ENCODE results near the gene PAX8. TPM values are rescaled to one million over a fixed set of nuclear protein-coding genes. Genes with fewer than 3 reads are reported as not detected.
"Not testable (repeated sequence)": the region's sequence is repeated elsewhere in the genome, so short reads cannot be mapped to it uniquely, and the experiment has no call there.

The PAX8 gene
- total and polyA plus RNA-seq, 3 experiments from 2014 or later, result 0.97 to 2.3 (median 2.3) TPM

DNA sequence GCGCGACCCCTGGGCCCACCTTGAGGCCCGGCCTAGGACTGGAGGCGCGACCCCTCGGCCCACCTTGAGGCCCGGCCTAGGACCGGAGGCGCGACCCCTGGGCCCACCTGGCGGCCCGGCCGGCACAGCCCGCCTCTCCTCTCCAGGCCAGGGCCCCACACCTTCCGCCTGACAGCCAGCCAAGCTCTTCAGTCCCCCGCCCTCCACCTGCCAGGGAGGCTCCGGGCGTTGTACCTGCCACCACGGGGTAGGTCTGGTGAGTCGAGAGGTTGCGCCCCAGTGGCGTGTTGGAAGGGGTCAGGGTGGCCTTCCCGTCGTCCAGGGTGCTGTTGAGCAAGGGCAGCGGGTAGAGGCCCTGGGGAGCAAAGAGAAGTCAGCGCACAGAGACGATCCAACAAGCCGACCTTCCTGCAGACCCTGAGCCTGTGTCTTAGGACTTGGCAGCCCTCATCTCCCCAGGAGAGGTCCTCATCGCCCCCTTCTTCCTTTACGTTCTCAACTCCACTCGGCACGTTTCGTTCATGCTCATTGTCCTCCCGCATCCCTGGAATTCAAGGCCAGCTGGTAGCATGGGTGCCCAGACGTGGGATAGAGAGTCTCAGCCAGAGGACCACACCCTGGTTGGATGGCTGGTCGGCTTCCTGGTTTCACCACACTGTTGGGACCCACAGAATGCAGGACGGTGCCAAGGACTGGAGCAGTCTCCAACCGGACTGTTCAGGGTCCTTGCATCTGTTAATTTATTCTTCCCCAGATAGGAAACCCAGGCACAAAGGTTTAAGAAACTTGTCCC is 42.2 kb downstream of the PAX8 start:
- H3K36me3 ChIP-seq (ENCODE audit: insufficient read depth, low read length), result no peaks in the 10 kb centered on the region
- H3K4me1 ChIP-seq (ENCODE audit: insufficient read depth, low read length), result no peaks in the 10 kb centered on the region
- H3K9me3 ChIP-seq (ENCODE audit: low read length), result no peaks in the 10 kb centered on the region
- H3K27me3 ChIP-seq (ENCODE audit: insufficient read depth, low read length, poor library complexity, severe bottlenecking), result no peaks in the 10 kb centered on the region
- H3K36me3 Mint-ChIP-seq, result peaks cover 0 to 43% (median 0%) of the 10 kb centered on the region in 3 donors
- H3K4me3 Mint-ChIP-seq, result peak overlapping the region in 5 of 7 donors; percentile 52 to 81 (median 78)
- peak overlapping the region in 3 of 8 donors; percentile 64 to 81 (median 71) for H3K27ac Mint-ChIP-seq
- H3K27ac ChIP-seq (ENCODE audit: low read depth, low read length), result no peak overlapping the region
- ChIA-PET CTCF (interaction anchor here (1.0 to 12.0 kb wide), 3 partner anchors 12 to 38 kb away, joined by 3 to 90 read pairs (median 20); no protein-coding TSS in a partner anchor), POLR2A (no interaction called here)
- DNase-seq, result no peak
- no peak overlapping the region for H3K4me3 ChIP-seq (ENCODE audit: low read length)
- H3K27me3 Mint-ChIP-seq, result peaks cover 0 to 2% of the 10 kb centered on the region in 2 donors
- H3K9me3 Mint-ChIP-seq, result no peaks in the 10 kb centered on the region
- H3K4me1 Mint-ChIP-seq, result peaks cover 7 to 56% (median 25%) of the 10 kb centered on the region in 3 donors

GRCh38 chr2:113235347-113236226 is 43.1 kb downstream of the PAX8 start:
- Histone ChIP-seq H3K27ac (ENCODE audit: low read depth, low read length) (peak overlapping the region; percentile 38), H3K4me3 (ENCODE audit: low read length) (peak overlapping the region; percentile 45)
- H3K36me3 ChIP-seq (ENCODE audit: insufficient read depth, low read length); H3K9me3 Mint-ChIP-seq; H3K9me3 ChIP-seq (ENCODE audit: low read length); H3K27me3 Mint-ChIP-seq; H3K4me1 ChIP-seq (ENCODE audit: insufficient read depth, low read length); H3K27me3 ChIP-seq (ENCODE audit: insufficient read depth, low read length, poor library complexity, severe bottlenecking): not testable (repeated sequence)
- CTCF ChIA-PET, result interaction anchor here (1.0 to 12.0 kb wide), 7 partner anchors 13 to 155 kb away, joined by 3 to 90 read pairs (median 5); partner anchors contain the start of gene PSD4
- H3K27ac Mint-ChIP-seq, result peak overlapping the region in 7 of 8 donors; percentile 76 to 96 (median 94)
- H3K4me3 Mint-ChIP-seq, result peak overlapping the region; percentile 77 to 96 (median 93)
- H3K4me1 Mint-ChIP-seq, result peaks cover 5 to 48% (median 19%) of the 10 kb centered on the region in 3 donors
- POLR2A ChIA-PET, result interaction anchor here (0.8 to 1.2 kb wide), 3 partner anchors 17 to 60 kb away, joined by 3 read pairs; no protein-coding TSS in a partner anchor
- peaks cover 0 to 38% (median 0%) of the 10 kb centered on the region in 3 donors for H3K36me3 Mint-ChIP-seq
- DNase-seq, result peak; percentile 16 to 81 (median 58)

DNA sequence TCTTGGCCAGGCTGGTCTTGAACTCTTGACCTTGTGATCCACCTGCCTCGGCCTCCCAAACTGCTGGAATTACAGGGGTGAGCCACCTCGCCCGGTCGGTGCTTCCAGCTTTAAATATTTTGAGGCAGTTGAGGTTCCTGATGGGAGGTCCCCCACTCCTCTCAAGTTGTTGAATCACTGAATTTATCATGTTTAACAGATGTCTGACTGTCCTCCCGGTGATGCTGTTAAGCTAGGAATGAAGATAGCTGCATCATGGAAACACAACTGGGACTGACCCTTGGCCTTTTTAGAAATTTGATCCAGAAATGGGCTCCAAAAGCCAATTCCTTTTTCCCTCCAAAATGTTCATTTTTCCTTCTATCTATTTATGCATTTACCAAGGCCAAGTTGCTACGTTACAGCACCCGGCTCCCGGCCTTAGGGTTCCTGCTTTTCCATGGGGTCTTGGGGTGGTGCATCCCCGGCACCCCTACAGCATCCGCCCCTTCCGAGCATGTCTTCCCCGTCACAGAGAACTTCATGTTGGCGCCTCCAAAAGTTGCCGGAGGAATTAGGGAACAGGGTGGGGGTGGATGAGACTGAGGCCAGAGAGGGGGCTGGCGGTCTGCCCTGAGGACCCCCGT is 43.9 kb downstream of the PAX8 start:
- Mint-ChIP-seq H3K4me1 (peaks cover 0 to 42% (median 14%) of the 10 kb centered on the region in 3 donors), H3K9me3 (no peaks in the 10 kb centered on the region), H3K4me3 (peak overlapping the region; percentile 77 to 96 (median 93)), H3K27me3 (no peaks in the 10 kb centered on the region), H3K36me3 (peaks cover 0 to 32% (median 0%) of the 10 kb centered on the region in 3 donors), H3K27ac (peak overlapping the region in 4 of 8 donors; percentile 36 to 96 (median 94))
- ChIA-PET POLR2A (interaction anchor here (1.0 to 1.2 kb wide), 2 partner anchors 18 to 59 kb away, joined by 3 read pairs; no protein-coding TSS in a partner anchor), CTCF (interaction anchor here (1.0 to 12.0 kb wide), 6 partner anchors 14 to 156 kb away, joined by 4 to 90 read pairs (median 8); partner anchors contain the start of gene PSD4)
- no peaks in the 10 kb centered on the region for H3K9me3 ChIP-seq (ENCODE audit: low read length)
- H3K4me3 ChIP-seq (ENCODE audit: low read length), result peak overlapping the region; percentile 45
- no peak for DNase-seq
- peak overlapping the region; percentile 38 for H3K27ac ChIP-seq (ENCODE audit: low read depth, low read length)
- no peaks in the 10 kb centered on the region for H3K36me3 ChIP-seq (ENCODE audit: insufficient read depth, low read length)
- H3K27me3 ChIP-seq (ENCODE audit: insufficient read depth, low read length, poor library complexity, severe bottlenecking), result no peaks in the 10 kb centered on the region
- H3K4me1 ChIP-seq (ENCODE audit: insufficient read depth, low read length), result no peaks in the 10 kb centered on the region

- H3K4me1 Mint-ChIP-seq, result peaks cover 0 to 36% (median 14%) of the 10 kb centered on the region in 3 donors
- H3K9me3 Mint-ChIP-seq, result no peaks in the 10 kb centered on the region
- peaks cover 0 to 27% (median 0%) of the 10 kb centered on the region in 3 donors for H3K36me3 Mint-ChIP-seq
- H3K4me1 ChIP-seq (ENCODE audit: insufficient read depth, low read length), result no peaks in the 10 kb centered on the region
- no peaks in the 10 kb centered on the region for H3K9me3 ChIP-seq (ENCODE audit: low read length)
- H3K27ac Mint-ChIP-seq, result peak overlapping the region in 1 of 8 donors; percentile 4
- no peaks in the 10 kb centered on the region for H3K36me3 ChIP-seq (ENCODE audit: insufficient read depth, low read length)
- H3K27ac ChIP-seq (ENCODE audit: low read depth, low read length), result no peak overlapping the region
- ChIA-PET CTCF (interaction anchor here (1.6 to 12.0 kb wide), 4 partner anchors 14 to 96 kb away, joined by 4 to 90 read pairs (median 15); no protein-coding TSS in a partner anchor), POLR2A (no interaction called here)
- no peaks in the 10 kb centered on the region for H3K27me3 Mint-ChIP-seq
- no peak for DNase-seq
- peak overlapping the region in 1 of 7 donors; percentile 9 for H3K4me3 Mint-ChIP-seq
- no peaks in the 10 kb centered on the region for H3K27me3 ChIP-seq (ENCODE audit: insufficient read depth, low read length, poor library complexity, severe bottlenecking)
- H3K4me3 ChIP-seq (ENCODE audit: low read length), result no peak overlapping the region
Measured at GRCh38 chr2:113233593-113234550, 44.8 kb downstream of the PAX8 start.

GRCh38 chr2:113232740-113233139 is 46.0 kb downstream of the PAX8 start:
- Histone ChIP-seq H3K36me3 (ENCODE audit: insufficient read depth, low read length) (no peaks in the 10 kb centered on the region), H3K4me3 (ENCODE audit: low read length) (no peak overlapping the region), H3K4me1 (ENCODE audit: insufficient read depth, low read length) (no peaks in the 10 kb centered on the region), H3K9me3 (ENCODE audit: low read length) (no peaks in the 10 kb centered on the region), H3K27me3 (ENCODE audit: insufficient read depth, low read length, poor library complexity, severe bottlenecking) (no peaks in the 10 kb centered on the region), H3K27ac (ENCODE audit: low read depth, low read length) (no peak overlapping the region)
- peak overlapping the region in 1 of 8 donors; percentile 44 for H3K27ac Mint-ChIP-seq
- no peak overlapping the region for H3K4me3 Mint-ChIP-seq
- peaks cover 0 to 17% (median 0%) of the 10 kb centered on the region in 3 donors for H3K36me3 Mint-ChIP-seq
- no peak for DNase-seq
- H3K4me1 Mint-ChIP-seq, result peaks cover 11 to 36% (median 17%) of the 10 kb centered on the region in 3 donors
- H3K27me3 Mint-ChIP-seq, result no peaks in the 10 kb centered on the region
- ChIA-PET POLR2A (no interaction called here), CTCF (interaction anchor here (1.0 to 12.0 kb wide), 3 partner anchors 16 to 94 kb away, joined by 3 to 90 read pairs (median 5); no protein-coding TSS in a partner anchor)
- H3K9me3 Mint-ChIP-seq, result no peaks in the 10 kb centered on the region

GRCh38 chr2:113232123-113232522 is 46.6 kb downstream of the PAX8 start:
- Histone ChIP-seq H3K9me3 (ENCODE audit: low read length) (no peaks in the 10 kb centered on the region), H3K27me3 (ENCODE audit: insufficient read depth, low read length, poor library complexity, severe bottlenecking) (no peaks in the 10 kb centered on the region), H3K4me1 (ENCODE audit: insufficient read depth, low read length) (no peaks in the 10 kb centered on the region), H3K27ac (ENCODE audit: low read depth, low read length) (no peak overlapping the region), H3K4me3 (ENCODE audit: low read length) (no peak overlapping the region), H3K36me3 (ENCODE audit: insufficient read depth, low read length) (no peaks in the 10 kb centered on the region)
- POLR2A ChIA-PET, result no interaction called here
- Mint-ChIP-seq H3K27me3 (no peaks in the 10 kb centered on the region), H3K27ac (no peak overlapping the region), H3K4me3 (no peak overlapping the region), H3K4me1 (peaks cover 12 to 31% (median 12%) of the 10 kb centered on the region in 3 donors), H3K9me3 (no peaks in the 10 kb centered on the region), H3K36me3 (peaks cover 0 to 10% (median 0%) of the 10 kb centered on the region in 3 donors)
- CTCF ChIA-PET, result interaction anchor here (1.0 to 12.0 kb wide), 3 partner anchors 16 to 94 kb away, joined by 3 to 90 read pairs (median 5); no protein-coding TSS in a partner anchor
- no peak for DNase-seq
